GM18951 (cell line): ENCODE measurements around the gene TMEM270.

Experiments
- POLR2A ChIP-seq: IDR thresholded peaks from 4 replicates; pipeline ENCODE4 v1.6.1; 2011; ENCODE audit warnings: mild to moderate bottlenecking; ENCODE audit not compliant: insufficient read length, insufficient read depth; ENCODE audit errors: extremely low read depth
- in situ Hi-C: fragments of 300-500 bp; cut with MboI; formaldehyde crosslinking; loops from one replicate; pipeline ENCODE4 v1.12.0; 2022; ENCODE audit warnings: low sequenced_read_pairs, mixed read lengths, inconsistent platforms; ENCODE audit not compliant: unreplicated experiment

Gene TMEM270

DNA sequence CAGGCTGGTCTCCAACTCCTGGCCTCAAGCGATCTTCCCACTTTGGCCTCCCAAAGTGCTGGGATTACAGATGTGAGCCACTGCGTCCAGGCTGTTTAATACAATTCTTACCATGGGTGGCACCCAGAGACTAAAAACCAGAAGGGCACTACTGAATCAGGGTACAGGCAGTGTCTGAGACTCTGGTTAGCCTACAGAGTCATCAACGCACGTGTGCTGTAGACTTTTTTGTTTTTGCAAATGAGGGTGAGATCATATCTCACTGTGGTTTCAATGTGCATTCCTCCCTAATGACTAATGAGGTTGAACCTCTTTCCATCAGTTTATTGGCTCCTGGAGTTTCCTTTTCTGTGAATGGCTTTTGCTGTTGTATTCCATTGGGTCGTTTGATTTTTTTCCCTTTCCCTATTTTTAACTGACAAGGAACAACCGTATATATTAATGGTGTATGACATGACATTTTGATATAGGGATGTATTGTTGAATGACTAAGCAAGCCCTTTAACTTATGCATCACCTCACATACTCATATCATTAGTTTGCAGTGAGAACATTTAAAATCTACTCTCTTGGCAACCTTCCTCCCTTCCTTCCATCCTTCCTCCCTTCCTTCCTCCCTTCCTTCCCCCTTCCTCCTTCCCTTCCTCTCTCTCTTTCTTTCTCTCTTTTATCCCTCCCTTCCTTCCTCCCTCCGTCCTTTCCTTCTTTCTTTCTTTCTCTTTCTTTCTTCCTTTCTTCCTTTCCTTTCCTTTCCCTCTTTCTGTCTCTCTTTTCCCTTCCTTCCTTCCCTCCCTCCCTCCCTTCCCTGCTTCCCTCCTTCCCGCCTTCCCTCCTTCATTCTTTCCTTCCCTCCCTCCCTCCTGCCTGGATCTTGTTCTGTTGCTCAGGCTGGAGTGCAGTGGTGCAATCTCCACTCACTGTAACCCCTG, 9.3 kb upstream of the TMEM270 start:
- TF ChIP-seq POLR2A: no peak
- in situ Hi-C loops: loop anchor here (25.0 kb wide), 1 partner anchor 239 kb away; the partner anchor contains the start of gene MLXIPL

GRCh38 chr7:73852500-73852899, 8.5 kb upstream of the TMEM270 start:
- no peak for TF ChIP-seq POLR2A
- in situ Hi-C loops: loop anchor here (25.0 kb wide), 1 partner anchor 240 kb away; the partner anchor contains the start of gene MLXIPL

DNA sequence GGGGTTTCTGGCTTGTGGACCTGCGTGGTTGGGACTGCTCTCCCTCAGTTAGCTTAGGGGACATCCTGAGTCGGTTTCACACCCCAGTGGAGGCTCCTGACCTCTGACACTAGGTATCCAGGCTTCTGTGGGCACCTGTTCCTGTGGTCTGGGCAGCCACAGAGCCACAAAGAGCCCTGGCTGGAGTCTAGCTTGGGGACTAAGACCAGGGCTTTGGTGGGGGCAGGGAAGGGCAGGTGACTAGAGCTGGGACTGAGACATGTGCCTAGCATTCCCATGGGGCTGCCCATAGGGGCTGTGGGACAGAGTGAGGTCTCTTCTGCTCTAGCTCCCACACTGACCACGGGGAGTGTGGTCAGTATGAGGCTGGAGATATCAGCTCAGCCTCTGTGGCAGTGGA, 4.0 kb upstream of the TMEM270 start:
- TF ChIP-seq POLR2A: no peak
- in situ Hi-C loops: loop anchor here (25.0 kb wide), 1 partner anchor 245 kb away; the partner anchor contains the start of gene MLXIPL

DNA sequence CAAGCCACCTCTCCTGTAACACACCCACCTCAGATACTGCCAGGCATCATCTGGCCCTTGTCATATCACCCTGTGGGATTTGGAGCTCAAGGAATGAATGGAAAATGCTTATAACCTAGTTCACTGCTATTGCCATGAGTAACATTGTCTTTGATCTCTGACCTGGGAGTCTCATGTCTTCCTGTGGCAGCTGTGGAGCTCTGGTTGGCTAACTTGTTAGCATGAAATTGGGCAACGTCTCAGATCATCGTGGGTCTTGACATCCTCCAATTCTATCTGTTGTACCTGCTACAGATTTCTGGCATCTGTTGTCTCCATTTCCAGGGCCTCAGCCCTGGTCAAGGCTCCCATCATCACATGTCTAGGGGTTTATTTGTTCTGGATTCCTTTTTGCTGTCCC, 2.2 kb upstream of the TMEM270 start:
- no peak for TF ChIP-seq POLR2A
- in situ Hi-C loops: loop anchor here (25.0 kb wide), 1 partner anchor 247 kb away; the partner anchor contains the start of gene MLXIPL

DNA sequence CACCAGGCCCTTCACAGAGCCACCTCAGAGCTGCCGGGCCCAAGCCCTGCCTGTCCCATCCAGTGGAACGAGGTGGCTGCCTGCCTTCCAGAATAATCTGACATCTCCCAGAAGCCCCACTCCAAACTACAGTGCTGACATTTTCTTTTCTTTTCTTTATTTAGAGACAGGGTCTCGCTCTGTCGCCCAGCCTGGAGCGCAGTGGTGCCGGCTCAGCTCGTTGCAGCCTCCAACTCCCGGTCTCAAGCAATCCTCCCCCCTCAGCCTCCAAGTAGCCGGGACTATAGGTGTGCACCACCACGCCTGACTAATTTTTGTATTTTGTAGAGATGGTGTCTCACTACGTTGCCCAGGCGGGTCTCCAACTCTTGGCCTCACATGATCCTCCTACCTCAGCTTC, 346 bp downstream of the TMEM270 start:
- in situ Hi-C loops: loop anchor here (10.0 to 25.0 kb wide), 2 partner anchors 173 to 249 kb away; partner anchors contain the start of gene MLXIPL
- TF ChIP-seq POLR2A: no peak

DNA sequence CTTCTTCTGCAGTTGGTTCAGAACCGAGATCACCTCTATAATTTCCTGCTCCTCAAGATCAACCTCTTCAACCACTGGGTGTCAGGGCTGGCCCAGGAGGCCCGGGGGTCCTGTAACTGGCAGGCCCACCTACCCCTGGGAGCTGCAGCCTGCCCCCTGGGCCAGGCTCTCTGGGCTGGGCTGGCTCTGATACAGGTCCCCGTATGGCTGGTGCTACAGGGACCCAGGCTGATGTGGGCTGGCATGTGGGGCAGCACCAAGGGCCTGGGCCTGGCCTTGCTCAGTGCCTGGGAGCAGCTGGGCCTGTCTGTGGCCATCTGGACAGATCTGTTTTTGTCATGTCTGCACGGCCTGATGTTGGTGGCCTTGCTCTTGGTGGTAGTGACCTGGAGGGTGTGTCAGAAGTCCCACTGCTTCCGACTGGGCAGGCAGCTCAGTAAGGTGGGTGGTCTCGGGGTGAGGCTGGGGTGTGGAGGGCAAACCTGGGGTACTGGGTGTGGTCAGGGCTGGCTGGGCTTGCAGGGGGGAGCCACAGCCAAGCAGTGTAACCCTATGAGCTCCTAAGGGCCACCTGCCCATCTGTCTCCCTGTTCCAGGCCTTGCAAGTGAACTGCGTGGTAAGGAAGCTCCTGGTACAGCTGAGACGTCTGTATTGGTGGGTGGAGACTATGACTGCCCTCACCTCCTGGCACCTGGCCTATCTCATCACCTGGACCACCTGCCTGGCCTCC, 4.2 kb downstream of the TMEM270 start:
- in situ Hi-C loops: loop anchor here (10.0 to 25.0 kb wide), 2 partner anchors 170 to 253 kb away; partner anchors contain the start of gene MLXIPL
- TF ChIP-seq POLR2A: no peak

DNA sequence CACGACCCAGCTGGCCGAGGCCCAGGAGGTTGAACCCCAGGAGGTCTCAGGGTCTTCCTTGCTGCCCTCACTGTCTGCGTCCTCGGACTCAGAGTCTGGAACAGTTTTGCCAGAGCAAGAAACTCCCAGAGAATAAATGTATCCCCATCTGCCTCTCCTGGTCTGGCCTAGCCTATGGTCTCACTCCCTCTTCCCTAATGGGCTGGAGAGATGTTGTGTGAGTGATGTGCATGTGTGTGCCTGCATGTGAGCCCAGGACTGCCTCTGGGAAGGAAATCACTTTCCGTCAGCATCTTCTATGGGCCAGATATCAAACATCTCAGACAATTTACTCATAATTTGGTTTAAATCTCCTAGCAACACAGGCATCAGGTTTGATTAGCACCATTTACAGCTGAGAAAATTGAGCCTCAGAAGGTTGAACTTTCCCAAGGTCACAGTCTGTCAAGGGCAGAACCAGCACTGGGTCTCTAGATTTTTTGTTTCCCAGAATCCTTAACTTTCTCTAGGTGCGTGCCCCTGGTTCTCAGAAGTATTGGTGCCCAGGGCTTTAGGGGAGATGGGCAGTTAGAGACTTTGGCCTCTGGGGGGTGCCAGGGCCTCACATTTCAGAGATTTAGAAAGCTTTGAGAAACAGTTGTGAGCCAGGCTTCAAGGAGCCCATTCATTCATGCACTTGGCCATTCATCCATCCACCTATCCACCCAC, 4.9 kb downstream of the TMEM270 start:
- TF ChIP-seq POLR2A: no peak
- in situ Hi-C loops: loop anchor here (10.0 to 25.0 kb wide), 2 partner anchors 169 to 254 kb away; partner anchors contain the start of gene MLXIPL

GRCh38 chr7:73866446-73866767, 5.4 kb downstream of the TMEM270 start:
- in situ Hi-C loops: loop anchor here (10.0 to 25.0 kb wide), 2 partner anchors 168 to 254 kb away; partner anchors contain the start of gene MLXIPL
- no peak for TF ChIP-seq POLR2A

GRCh38 chr7:73869011-73869798, 8.2 kb downstream of the TMEM270 start:
- no peak for TF ChIP-seq POLR2A
- in situ Hi-C loops: loop anchor here (10.0 to 25.0 kb wide), 2 partner anchors 166 to 257 kb away; partner anchors contain the start of gene MLXIPL

DNA sequence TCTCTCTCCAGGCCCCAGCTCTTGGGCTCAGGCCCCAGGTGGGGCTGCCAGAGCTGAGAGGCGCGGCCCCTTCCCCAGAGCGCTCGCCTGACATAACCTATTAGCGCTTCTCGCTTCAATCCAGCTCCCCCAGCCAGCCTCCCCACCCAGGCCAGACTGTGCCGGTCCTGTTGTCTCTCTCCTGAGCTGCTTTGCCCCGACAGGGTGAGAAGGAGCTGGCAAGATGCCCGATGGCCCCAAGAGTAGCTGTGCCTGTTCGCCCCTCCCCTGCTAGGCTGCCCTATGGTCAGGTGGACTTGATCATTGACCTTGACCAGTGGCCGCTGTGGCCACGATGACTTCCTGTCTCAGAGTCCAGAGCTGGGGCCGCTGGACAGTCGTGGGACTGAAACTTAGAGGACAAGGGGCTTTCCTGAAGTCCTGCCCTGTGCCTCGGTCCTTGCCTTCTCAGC, 9.1 kb downstream of the TMEM270 start:
- TF ChIP-seq POLR2A: no peak
- in situ Hi-C loops: loop anchor here (25.0 kb wide), 1 partner anchor 258 kb away; the partner anchor contains the start of gene MLXIPL

DNA sequence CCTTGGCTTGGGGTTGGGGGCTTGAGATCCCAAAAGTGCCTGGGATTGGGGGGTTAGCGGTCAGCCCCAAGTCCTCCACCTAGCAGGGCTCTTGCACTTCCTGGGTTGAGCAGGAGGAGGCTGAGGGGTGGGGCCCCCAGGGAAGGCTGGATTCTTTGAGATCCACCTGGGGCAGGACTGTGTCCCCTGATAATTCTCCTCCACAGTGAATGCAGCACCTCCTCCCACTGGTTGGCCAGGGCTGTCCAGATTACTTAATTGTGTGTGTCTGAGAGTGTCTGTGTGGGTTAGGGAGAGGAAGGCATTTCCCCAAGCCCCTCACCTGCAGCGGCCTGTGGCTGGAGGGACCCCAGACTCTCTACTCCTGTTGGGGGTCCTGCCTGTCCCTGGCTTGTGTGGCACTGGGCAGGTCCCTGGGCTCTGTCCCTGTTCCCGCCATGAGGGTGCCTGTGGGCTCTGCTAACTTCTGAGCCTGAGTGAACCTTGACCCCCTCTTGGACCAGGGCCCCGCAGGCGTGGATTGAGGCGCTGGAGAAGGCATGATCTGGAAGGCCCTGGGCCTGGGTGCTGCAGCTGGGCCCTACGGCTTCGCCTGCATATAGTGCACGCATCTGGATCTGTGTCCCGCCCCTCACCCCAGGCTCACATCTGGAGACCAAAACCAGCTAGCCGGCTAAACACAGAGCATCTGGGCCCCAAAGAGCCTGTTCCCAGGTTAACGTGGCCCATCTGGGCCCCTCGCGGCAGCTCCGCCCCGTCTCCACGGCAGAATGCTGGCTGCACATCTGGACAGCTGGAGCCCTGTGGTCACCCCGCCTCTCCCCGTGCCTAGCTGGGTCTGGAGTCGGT, 10.4 kb downstream of the TMEM270 start:
- no peak for TF ChIP-seq POLR2A
- in situ Hi-C loops: loop anchor here (25.0 kb wide), 1 partner anchor 259 kb away; the partner anchor contains the start of gene MLXIPL
